ENCODE measurements around the gene UBE3C.
"Not testable (repeated sequence)": the region's sequence is repeated elsewhere in the genome, so short reads cannot be mapped to it uniquely, and the experiment has no call there.

UBE3C gene

DNA sequence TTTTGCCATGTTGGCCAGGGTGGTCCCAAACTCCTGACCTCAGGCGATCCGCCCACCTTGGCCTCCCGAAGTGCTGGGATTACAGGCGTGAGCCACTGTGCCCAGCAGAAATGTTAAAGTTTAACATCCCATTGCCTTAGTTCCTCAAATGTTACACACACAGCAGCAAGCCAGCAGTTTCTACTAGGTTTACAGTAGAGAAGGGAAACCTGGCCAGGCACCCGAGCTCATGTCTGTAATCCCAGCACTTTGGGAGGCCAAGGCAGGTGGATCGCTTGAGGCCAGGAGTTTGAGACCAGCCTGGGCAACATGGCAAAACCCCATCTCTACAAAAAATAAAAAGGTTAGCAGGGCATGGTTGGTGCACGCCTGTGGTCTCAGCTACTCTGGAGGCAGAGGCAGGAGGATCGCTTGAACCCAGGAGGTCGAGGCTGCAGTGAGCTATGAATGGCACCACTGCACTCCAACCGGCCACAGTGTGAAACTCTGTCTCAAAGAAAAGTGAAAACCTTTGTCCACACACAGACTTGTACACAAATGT is 135.4 kb downstream of the UBE3C start:
- H3K27me3 ChIP-seq (ENCODE audit: insufficient read depth, low read length); H3K79me2 ChIP-seq (ENCODE audit: control insufficient read depth, insufficient read depth, low read length, poor library complexity); H4K91ac ChIP-seq (ENCODE audit: low read depth, low read length); H3K27ac ChIP-seq (ENCODE audit: low read depth, low read length); H3K4me1 ChIP-seq (ENCODE audit: control insufficient read depth in 1 of 2, insufficient read depth in 2 of 2, low read length in 2 of 2); H3K23ac ChIP-seq (ENCODE audit: low read length); H3K79me1 ChIP-seq (ENCODE audit: low read length); H3K14ac ChIP-seq (ENCODE audit: low read length); H3K18ac ChIP-seq (ENCODE audit: low read length); H4K12ac ChIP-seq (ENCODE audit: low read depth, low read length); H2BK120ac ChIP-seq (ENCODE audit: insufficient read depth, low read length, poor library complexity); H3K4me2 ChIP-seq (ENCODE audit: low read length); H3K4ac ChIP-seq (ENCODE audit: low read depth, low read length); H2AK5ac ChIP-seq (ENCODE audit: low read length); H2AFZ ChIP-seq (ENCODE audit: insufficient read depth, low read length, poor library complexity); H3K9ac ChIP-seq (ENCODE audit: low read length); H3K4me3 ChIP-seq (ENCODE audit: low read depth, low read length); H3K9me3 ChIP-seq (ENCODE audit: insufficient read depth, low read depth, low read length); H2BK12ac ChIP-seq (ENCODE audit: low read length); H4K8ac ChIP-seq (ENCODE audit: low read depth, low read length); H2BK5ac ChIP-seq (ENCODE audit: low read depth, low read length, poor library complexity); DNase-seq: not testable (repeated sequence)
- H3K36me3 ChIP-seq (ENCODE audit: control insufficient read depth in 1 of 2, insufficient read depth in 2 of 2, low read length in 2 of 2) = peaks cover 10 to 18% of the 10 kb centered on the region in 2 experiments
- WGBS (ENCODE audit: extremely low coverage, insufficient coverage, insufficient read length) = no CpG with 5 or more reads among the region's 10 CpGs

DNA sequence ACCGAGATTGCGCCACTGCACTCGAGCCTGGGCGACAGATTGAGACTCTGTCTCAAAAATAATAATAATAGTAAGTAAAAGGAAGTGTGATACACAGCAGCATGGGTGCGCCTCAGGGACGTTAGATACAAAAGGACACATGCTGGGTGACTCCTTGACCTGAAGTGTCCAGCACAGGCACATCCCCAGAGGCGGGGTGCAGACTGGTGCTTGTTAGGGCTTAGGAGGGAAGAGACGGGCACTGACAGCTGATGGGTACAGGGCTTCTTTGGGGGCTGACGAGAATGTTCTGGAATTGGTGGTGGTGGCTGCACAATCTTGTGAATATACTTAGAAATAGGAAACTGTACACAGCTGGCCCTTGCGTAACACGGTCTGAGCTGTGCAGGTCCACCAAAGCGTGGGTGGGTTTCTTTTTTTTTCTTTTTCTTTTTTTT is 136.3 kb downstream of the UBE3C start:
- Histone ChIP-seq H3K27me3 (ENCODE audit: insufficient read depth, low read length) (no peaks in the 10 kb centered on the region), H3K9ac (ENCODE audit: low read length) (no peak overlapping the region), H3K18ac (ENCODE audit: low read length) (no peak overlapping the region), H3K79me2 (ENCODE audit: control insufficient read depth, insufficient read depth, low read length, poor library complexity) (no peaks in the 10 kb centered on the region), H3K4ac (ENCODE audit: low read depth, low read length) (no peak overlapping the region), H3K36me3 (ENCODE audit: control insufficient read depth in 1 of 2, insufficient read depth in 2 of 2, low read length in 2 of 2) (peaks cover 4 to 11% of the 10 kb centered on the region in 2 experiments), H2BK12ac (ENCODE audit: low read length) (no peak overlapping the region), H2AFZ (ENCODE audit: insufficient read depth, low read length, poor library complexity) (no peak overlapping the region), H2AK5ac (ENCODE audit: low read length) (no peak overlapping the region), H2BK120ac (ENCODE audit: insufficient read depth, low read length, poor library complexity) (no peak overlapping the region), H2BK5ac (ENCODE audit: low read depth, low read length, poor library complexity) (no peak overlapping the region), H3K4me2 (ENCODE audit: low read length) (no peak overlapping the region), H3K23ac (ENCODE audit: low read length) (no peak overlapping the region), H4K8ac (ENCODE audit: low read depth, low read length) (no peak overlapping the region), H4K12ac (ENCODE audit: low read depth, low read length) (no peak overlapping the region), H3K4me3 (ENCODE audit: low read depth, low read length) (no peak overlapping the region), H3K27ac (ENCODE audit: low read depth, low read length) (no peak overlapping the region), H3K9me3 (ENCODE audit: insufficient read depth, low read depth, low read length) (peaks cover 2% of the 10 kb centered on the region), H3K79me1 (ENCODE audit: low read length) (no peaks in the 10 kb centered on the region), H3K4me1 (ENCODE audit: control insufficient read depth in 1 of 2, insufficient read depth in 2 of 2, low read length in 2 of 2) (peaks cover 5 to 7% of the 10 kb centered on the region in 2 experiments), H4K91ac (ENCODE audit: low read depth, low read length) (no peak overlapping the region), H3K14ac (ENCODE audit: low read length) (no peak overlapping the region)
- no CpG with 5 or more reads among the region's 12 CpGs for WGBS (ENCODE audit: extremely low coverage, insufficient coverage, insufficient read length)
- DNase-seq = no peak

DNA sequence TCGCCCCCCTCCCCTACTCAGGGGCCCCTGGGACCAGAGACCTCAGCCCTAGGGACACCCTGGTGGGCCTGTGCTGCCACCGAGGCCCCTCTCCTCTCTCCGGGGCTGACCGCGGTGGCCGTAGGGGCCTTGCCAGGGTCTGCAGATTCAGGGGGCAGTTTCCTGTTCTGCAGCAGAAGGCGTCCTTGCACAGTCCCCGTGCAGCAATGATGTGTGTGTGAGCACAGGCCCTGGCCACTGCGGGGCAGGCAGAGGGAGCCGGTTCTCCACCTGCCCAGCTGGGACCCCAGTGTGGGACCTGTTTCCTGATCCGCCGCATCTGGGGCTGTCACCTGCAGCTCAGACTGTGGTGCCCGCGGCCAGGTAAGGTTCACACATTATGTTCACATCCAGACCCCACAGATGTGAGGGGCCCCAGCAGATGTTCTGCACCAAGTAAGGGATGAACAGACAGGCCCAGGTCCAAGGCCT is 137.4 kb downstream of the UBE3C start:
- Histone ChIP-seq H3K4me2 (ENCODE audit: low read length) (no peak overlapping the region), H2AFZ (ENCODE audit: insufficient read depth, low read length, poor library complexity) (no peak overlapping the region), H3K79me2 (ENCODE audit: control insufficient read depth, insufficient read depth, low read length, poor library complexity) (no peaks in the 10 kb centered on the region), H3K27ac (ENCODE audit: low read depth, low read length) (no peak overlapping the region), H2BK5ac (ENCODE audit: low read depth, low read length, poor library complexity) (no peak overlapping the region), H2AK5ac (ENCODE audit: low read length) (no peak overlapping the region), H3K79me1 (ENCODE audit: low read length) (no peaks in the 10 kb centered on the region), H3K36me3 (ENCODE audit: control insufficient read depth in 1 of 2, insufficient read depth in 2 of 2, low read length in 2 of 2) (peaks cover 2 to 4% of the 10 kb centered on the region in 2 experiments), H4K91ac (ENCODE audit: low read depth, low read length) (no peak overlapping the region), H3K4me1 (ENCODE audit: control insufficient read depth in 1 of 2, insufficient read depth in 2 of 2, low read length in 2 of 2) (peaks cover 5 to 7% of the 10 kb centered on the region in 2 experiments), H3K27me3 (ENCODE audit: insufficient read depth, low read length) (no peaks in the 10 kb centered on the region), H3K14ac (ENCODE audit: low read length) (no peak overlapping the region), H3K23ac (ENCODE audit: low read length) (no peak overlapping the region), H3K9ac (ENCODE audit: low read length) (no peak overlapping the region), H2BK120ac (ENCODE audit: insufficient read depth, low read length, poor library complexity) (no peak overlapping the region), H3K4ac (ENCODE audit: low read depth, low read length) (no peak overlapping the region), H3K18ac (ENCODE audit: low read length) (no peak overlapping the region), H2BK12ac (ENCODE audit: low read length) (no peak overlapping the region), H4K12ac (ENCODE audit: low read depth, low read length) (no peak overlapping the region), H3K4me3 (ENCODE audit: low read depth, low read length) (no peak overlapping the region), H4K8ac (ENCODE audit: low read depth, low read length) (no peak overlapping the region), H3K9me3 (ENCODE audit: insufficient read depth, low read depth, low read length) (peaks cover 2% of the 10 kb centered on the region)
- DNase-seq = no peak
- no CpG with 5 or more reads among the region's 14 CpGs for WGBS (ENCODE audit: extremely low coverage, insufficient coverage, insufficient read length)

DNA sequence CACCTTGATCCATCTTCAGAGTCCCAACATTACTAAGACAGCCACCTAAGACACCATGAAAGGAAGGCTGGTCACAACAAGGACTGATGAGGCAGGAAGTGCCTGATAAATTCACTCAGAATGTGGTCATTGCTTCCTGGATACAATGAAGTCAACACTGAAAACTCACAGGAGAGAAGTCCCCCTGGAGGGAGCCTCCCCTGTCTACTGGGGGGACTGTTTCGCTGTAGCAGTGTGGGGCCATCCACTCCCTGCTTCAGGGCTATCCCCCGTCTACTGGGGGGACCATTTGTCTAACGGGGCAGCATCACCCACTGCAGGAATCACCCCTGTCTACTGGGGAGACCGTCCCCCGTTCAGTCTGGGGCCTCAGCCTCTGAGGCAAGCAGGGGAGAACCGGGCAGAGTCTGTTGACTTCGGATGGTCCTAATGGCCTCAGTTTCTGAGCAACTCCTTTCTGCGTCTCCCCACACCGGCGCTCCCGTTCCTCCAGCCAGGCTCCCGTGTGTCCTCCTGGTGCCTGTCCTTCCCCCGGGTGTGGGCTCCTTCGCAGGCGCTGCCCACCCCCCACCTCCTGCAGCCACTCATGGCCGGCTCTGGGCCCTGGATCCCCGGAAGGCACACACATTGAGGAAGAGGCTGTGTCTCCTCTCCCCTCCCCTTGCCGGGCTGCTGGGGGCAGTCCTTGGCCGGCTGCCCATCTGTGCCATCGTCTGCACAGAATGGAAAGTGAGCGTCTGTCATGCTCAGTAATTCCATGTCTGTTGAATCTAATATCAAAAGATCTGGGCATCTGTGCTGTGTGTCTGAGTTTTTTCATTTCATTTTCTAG is 138.2 kb downstream of the UBE3C start:
- Histone ChIP-seq H3K4me3 (ENCODE audit: low read depth, low read length) (no peak overlapping the region), H3K18ac (ENCODE audit: low read length) (no peak overlapping the region), H3K23ac (ENCODE audit: low read length) (no peak overlapping the region), H3K4me2 (ENCODE audit: low read length) (no peak overlapping the region), H3K79me1 (ENCODE audit: low read length) (no peaks in the 10 kb centered on the region), H2BK5ac (ENCODE audit: low read depth, low read length, poor library complexity) (no peak overlapping the region), H2AFZ (ENCODE audit: insufficient read depth, low read length, poor library complexity) (no peak overlapping the region), H3K9ac (ENCODE audit: low read length) (no peak overlapping the region), H3K14ac (ENCODE audit: low read length) (no peak overlapping the region), H3K4ac (ENCODE audit: low read depth, low read length) (no peak overlapping the region), H2BK120ac (ENCODE audit: insufficient read depth, low read length, poor library complexity) (no peak overlapping the region), H3K9me3 (ENCODE audit: insufficient read depth, low read depth, low read length) (no peaks in the 10 kb centered on the region), H3K27ac (ENCODE audit: low read depth, low read length) (no peak overlapping the region), H4K8ac (ENCODE audit: low read depth, low read length) (no peak overlapping the region), H3K79me2 (ENCODE audit: control insufficient read depth, insufficient read depth, low read length, poor library complexity) (no peaks in the 10 kb centered on the region), H3K4me1 (ENCODE audit: control insufficient read depth in 1 of 2, insufficient read depth in 2 of 2, low read length in 2 of 2) (peaks cover 0 to 1% of the 10 kb centered on the region in 2 experiments), H4K12ac (ENCODE audit: low read depth, low read length) (no peak overlapping the region), H4K91ac (ENCODE audit: low read depth, low read length) (no peak overlapping the region), H3K36me3 (ENCODE audit: control insufficient read depth in 1 of 2, insufficient read depth in 2 of 2, low read length in 2 of 2) (no peaks in the 10 kb centered on the region), H2BK12ac (ENCODE audit: low read length) (no peak overlapping the region), H2AK5ac (ENCODE audit: low read length) (no peak overlapping the region), H3K27me3 (ENCODE audit: insufficient read depth, low read length) (no peaks in the 10 kb centered on the region)
- no peak for DNase-seq
- no CpG with 5 or more reads among the region's 21 CpGs for WGBS (ENCODE audit: extremely low coverage, insufficient coverage, insufficient read length)
